Body of pancreas (tissue), 4 donors: Measurements from ENCODE around the gene MBTPS1.

ENCODE experiments used
- CTCF ChIP-seq, 7 experiments: fragments of 450-650 bp in 4 of 7; fragments of 200-600 bp in 3 of 7; sonication (generic) in 3 of 7; IDR thresholded peaks; one replicate each; pipeline ENCODE4 v1.5.1; 2016 to 2019; ENCODE audit warnings: antibody characterized with exemption in 7 of 7
- POLR2A ChIP-seq, 3 donors: fragments of 450-650 bp; IDR thresholded peaks; one replicate each; pipeline ENCODE4 v1.6.1; 2016; ENCODE audit warnings: antibody characterized with exemption in 3 of 3, mild to moderate bottlenecking in 2 of 3

GRCh38 chr16:84043486-84044117, 73.1 kb downstream of the MBTPS1 start:
- TF ChIP-seq CTCF (IDR thresholded peaks at IDR 0.05) (no peak), POLR2A (IDR thresholded peaks at IDR 0.05) (no peak)
